Measurements from ENCODE around the gene IREB2. TPM values are rescaled to one million over a fixed set of nuclear protein-coding genes. Genes with fewer than 3 reads are reported as not detected.

The IREB2 gene
- total and polyA plus RNA-seq, 4 donors = 9.8 to 71.5 (median 38.4) TPM

DNA sequence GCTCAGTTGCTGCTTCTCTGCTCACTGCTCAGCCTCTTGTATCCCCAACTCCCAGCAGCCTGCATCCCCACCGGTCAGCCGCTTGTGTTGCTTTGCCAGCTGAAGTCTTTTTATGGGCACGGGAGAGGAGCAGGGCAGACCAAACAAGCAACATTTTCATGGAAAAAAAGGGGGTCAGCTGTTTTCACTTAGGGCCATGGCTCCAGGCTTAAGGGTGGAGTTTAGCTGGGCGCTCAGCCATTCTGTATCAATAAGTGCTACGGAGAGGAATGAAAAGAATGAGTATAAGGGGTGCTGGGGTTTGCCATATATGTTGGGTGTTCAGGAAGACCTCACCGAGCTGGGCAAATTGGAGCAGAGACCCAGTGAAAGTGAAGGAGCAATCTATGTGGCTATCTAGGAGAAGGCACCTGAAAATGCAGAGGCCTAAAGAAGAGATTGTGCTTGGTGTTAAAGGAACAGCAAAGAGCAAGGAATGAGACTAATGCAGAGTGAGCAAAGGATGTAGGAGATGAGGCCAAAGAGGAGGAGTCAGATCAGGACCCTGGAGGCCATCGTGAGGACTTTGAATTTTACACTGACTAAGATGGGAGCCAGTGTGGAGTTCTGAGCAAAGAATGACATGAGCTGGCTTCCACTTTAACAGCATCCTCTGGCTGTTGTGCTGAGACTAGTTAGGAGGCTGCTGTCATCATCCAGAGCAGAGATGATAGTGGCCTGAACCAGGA is 16.6 kb upstream of the IREB2 start:
- H3K27me3 ChIP-seq (ENCODE audit: control insufficient read depth in 3 of 3, insufficient read depth in 3 of 3, low read length in 2 of 3) = peaks cover 0 to 7% (median 0%) of the 10 kb centered on the region in 3 donors
- peaks cover 0 to 2% (median 0%) of the 10 kb centered on the region in 4 donors for H3K9me3 ChIP-seq (ENCODE audit: control insufficient read depth in 4 of 4, insufficient read depth in 3 of 4, low read length in 3 of 4)
- H3K36me3 ChIP-seq (ENCODE audit: control insufficient read depth in 4 of 4, insufficient read depth in 4 of 4, low read length in 4 of 4) = no peaks in the 10 kb centered on the region
- no peak overlapping the region for H3K9ac ChIP-seq (ENCODE audit: insufficient read depth in 1 of 2, low read length in 2 of 2)
- peaks cover 0 to 12% (median 0%) of the 10 kb centered on the region in 5 donors for H3K4me1 ChIP-seq (ENCODE audit: control insufficient read depth in 5 of 5, insufficient read depth in 5 of 5, low read length in 5 of 5)
- no peak for DNase-seq
- 64 to 90% methylated on average over 7 of the region's 7 CpGs for WGBS, 2 donors
- ATAC-seq (ENCODE audit: insufficient read depth, low FRiP score) = no peak
- TF ChIP-seq, protein P1, sequence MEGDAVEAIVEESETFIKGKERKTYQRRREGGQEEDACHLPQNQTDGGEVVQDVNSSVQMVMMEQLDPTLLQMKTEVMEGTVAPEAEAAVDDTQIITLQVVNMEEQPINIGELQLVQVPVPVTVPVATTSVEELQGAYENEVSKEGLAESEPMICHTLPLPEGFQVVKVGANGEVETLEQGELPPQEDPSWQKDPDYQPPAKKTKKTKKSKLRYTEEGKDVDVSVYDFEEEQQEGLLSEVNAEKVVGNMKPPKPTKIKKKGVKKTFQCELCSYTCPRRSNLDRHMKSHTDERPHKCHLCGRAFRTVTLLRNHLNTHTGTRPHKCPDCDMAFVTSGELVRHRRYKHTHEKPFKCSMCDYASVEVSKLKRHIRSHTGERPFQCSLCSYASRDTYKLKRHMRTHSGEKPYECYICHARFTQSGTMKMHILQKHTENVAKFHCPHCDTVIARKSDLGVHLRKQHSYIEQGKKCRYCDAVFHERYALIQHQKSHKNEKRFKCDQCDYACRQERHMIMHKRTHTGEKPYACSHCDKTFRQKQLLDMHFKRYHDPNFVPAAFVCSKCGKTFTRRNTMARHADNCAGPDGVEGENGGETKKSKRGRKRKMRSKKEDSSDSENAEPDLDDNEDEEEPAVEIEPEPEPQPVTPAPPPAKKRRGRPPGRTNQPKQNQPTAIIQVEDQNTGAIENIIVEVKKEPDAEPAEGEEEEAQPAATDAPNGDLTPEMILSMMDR (IDR thresholded peaks at IDR 0.05; ENCODE audit: control extremely low read depth, extremely low read depth) = no peak
- no peak overlapping the region for H3K4me3 ChIP-seq
- H3K27ac ChIP-seq (ENCODE audit: low read depth in 1 of 2, low read length in 1 of 2) = no peak overlapping the region

DNA sequence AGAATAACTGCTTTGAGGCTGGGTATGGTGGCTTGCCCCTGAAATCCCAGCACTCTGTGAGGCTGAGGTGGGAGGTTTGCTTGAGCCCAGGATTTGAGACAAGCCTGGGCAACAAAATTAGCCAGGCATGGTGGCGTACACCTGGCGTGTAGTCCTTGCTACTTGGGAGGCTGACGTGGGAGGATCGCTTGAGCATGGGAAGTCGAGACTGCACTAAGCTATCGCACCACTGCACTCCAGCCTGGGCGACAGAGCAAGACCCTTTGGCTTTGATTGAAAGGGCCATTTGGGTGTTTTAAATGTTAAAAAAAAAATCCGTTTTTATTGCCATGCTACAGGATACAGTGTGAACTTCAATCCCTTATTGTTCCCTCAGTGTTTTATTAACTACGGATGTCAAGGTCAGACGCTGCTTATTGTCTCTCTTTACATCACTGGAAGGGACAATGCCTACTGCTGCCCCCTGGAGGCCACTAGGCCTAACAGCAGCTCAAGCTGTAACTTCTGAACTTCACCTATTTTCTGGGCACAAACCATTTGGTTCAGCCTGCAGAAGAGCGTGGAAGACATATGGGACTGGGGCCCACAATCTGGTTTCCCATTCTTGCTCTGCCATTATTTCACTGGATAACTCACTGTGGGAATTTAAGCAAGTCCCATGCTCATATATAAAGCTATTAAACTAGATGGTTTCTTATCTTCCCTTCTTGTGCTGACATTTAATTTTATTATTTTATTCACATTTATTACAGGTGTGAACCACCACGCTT is 15.3 kb upstream of the IREB2 start:
- ATAC-seq (ENCODE audit: insufficient read depth, low FRiP score) = peak; percentile 86
- no peak overlapping the region for H3K4me3 ChIP-seq
- H3K27ac ChIP-seq (ENCODE audit: low read depth in 1 of 2, low read length in 1 of 2) = no peak overlapping the region
- H3K4me1 ChIP-seq (ENCODE audit: control insufficient read depth in 5 of 5, insufficient read depth in 5 of 5, low read length in 5 of 5) = peaks cover 0 to 2% (median 0%) of the 10 kb centered on the region in 5 donors
- peaks cover 0 to 2% (median 0%) of the 10 kb centered on the region in 4 donors for H3K9me3 ChIP-seq (ENCODE audit: control insufficient read depth in 4 of 4, insufficient read depth in 3 of 4, low read length in 3 of 4)
- 55 to 61% methylated on average over 12 of the region's 12 CpGs for WGBS, 2 donors
- peak overlapping the region in 1 of 2 donors; percentile 19 for H3K9ac ChIP-seq (ENCODE audit: insufficient read depth in 1 of 2, low read length in 2 of 2)
- no peaks in the 10 kb centered on the region for H3K36me3 ChIP-seq (ENCODE audit: control insufficient read depth in 4 of 4, insufficient read depth in 4 of 4, low read length in 4 of 4)
- peaks cover 0 to 7% (median 0%) of the 10 kb centered on the region in 3 donors for H3K27me3 ChIP-seq (ENCODE audit: control insufficient read depth in 3 of 3, insufficient read depth in 3 of 3, low read length in 2 of 3)
- peak; percentile 65 to 74 (median 68) for DNase-seq
- TF ChIP-seq, protein P1 (IDR thresholded peaks at IDR 0.05; ENCODE audit: control extremely low read depth, extremely low read depth) = peak; percentile 86

DNA sequence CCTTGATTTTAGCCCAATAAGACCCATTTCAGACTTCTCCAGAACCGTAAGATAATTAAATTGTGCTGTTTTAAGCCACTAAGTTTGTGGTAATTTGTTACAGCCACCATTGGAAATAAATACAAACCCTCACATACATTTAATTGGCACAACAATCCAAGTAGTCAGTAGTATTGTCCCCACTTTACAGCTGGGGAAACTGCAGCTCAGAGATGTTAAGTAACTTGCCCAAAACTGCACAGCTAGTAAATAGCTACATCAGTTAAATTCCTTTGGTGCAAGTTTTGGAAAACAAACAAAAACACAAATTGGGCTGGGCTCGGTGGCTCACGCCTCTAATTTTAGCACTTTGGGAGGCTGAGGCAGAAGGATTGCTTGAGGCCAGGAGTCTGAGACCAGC is 13.3 kb upstream of the IREB2 start:
- WGBS, 2 donors = 80 to 90% methylated on average over 3 of the region's 3 CpGs
- Histone ChIP-seq H3K4me3 (no peak overlapping the region), H3K36me3 (ENCODE audit: control insufficient read depth in 4 of 4, insufficient read depth in 4 of 4, low read length in 4 of 4) (no peaks in the 10 kb centered on the region), H3K4me1 (ENCODE audit: control insufficient read depth in 5 of 5, insufficient read depth in 5 of 5, low read length in 5 of 5) (peaks cover 0 to 2% (median 0%) of the 10 kb centered on the region in 5 donors), H3K27me3 (ENCODE audit: control insufficient read depth in 3 of 3, insufficient read depth in 3 of 3, low read length in 2 of 3) (peaks cover 0 to 7% (median 0%) of the 10 kb centered on the region in 3 donors), H3K9ac (ENCODE audit: insufficient read depth in 1 of 2, low read length in 2 of 2) (no peak overlapping the region), H3K27ac (ENCODE audit: low read depth in 1 of 2, low read length in 1 of 2) (no peak overlapping the region), H3K9me3 (ENCODE audit: control insufficient read depth in 4 of 4, insufficient read depth in 3 of 4, low read length in 3 of 4) (peaks cover 0 to 2% (median 0%) of the 10 kb centered on the region in 4 donors)
- DNase-seq = no peak
- TF ChIP-seq, protein P1 (IDR thresholded peaks at IDR 0.05; ENCODE audit: control extremely low read depth, extremely low read depth) = no peak
- ATAC-seq (ENCODE audit: insufficient read depth, low FRiP score) = no peak
